C4-2B (cell line): ENCODE results near the gene VEPH1.

ENCODE experiments used
- ZFX ChIP-seq: fragments of 450-650 bp; IDR thresholded peaks from 2 replicates; pipeline ENCODE4 v1.6.1; 2017
- TF ChIP-seq, protein P1 (sequence below): fragments of 450-650 bp; conservative IDR thresholded peaks from 2 replicates; pipeline ENCODE4 v1.5.1; 2017; ENCODE audit warnings: mild to moderate bottlenecking

DNA sequence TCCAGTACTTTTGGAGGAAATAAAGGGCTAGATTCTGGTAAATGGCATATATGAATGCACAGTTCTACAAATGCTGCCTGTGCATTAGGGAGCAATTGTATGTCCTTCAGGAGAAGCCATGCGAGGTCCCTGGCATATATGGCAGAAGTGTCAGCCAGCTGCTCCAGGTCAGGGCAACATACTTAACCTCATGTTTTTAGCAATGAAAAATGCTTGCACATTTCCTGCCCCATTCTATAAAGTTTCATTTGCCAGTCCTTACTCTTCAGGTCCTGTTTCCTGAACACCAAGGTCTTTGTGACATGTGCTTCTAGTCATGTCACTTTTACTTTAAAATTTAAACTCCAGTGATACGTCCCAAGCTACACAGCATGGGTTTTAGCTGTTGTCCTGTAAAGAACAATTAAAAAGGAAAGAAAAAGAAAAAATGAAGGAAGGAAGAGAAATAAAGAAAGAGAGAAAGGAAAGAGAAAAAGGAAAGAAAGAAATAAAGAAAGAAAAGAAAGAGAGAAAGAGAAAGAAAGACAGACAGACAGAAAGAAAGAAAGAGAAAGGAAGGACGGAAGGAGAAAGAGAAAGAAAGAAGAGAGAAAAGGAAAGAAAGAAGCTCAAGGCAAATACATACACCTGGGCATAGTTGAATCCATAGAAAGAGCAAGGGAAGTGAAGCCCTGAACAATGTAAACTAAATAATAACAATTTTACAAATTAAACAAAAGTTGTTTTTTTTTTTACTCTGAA, 86.7 kb downstream of the VEPH1 start:
- TF ChIP-seq, protein P1, sequence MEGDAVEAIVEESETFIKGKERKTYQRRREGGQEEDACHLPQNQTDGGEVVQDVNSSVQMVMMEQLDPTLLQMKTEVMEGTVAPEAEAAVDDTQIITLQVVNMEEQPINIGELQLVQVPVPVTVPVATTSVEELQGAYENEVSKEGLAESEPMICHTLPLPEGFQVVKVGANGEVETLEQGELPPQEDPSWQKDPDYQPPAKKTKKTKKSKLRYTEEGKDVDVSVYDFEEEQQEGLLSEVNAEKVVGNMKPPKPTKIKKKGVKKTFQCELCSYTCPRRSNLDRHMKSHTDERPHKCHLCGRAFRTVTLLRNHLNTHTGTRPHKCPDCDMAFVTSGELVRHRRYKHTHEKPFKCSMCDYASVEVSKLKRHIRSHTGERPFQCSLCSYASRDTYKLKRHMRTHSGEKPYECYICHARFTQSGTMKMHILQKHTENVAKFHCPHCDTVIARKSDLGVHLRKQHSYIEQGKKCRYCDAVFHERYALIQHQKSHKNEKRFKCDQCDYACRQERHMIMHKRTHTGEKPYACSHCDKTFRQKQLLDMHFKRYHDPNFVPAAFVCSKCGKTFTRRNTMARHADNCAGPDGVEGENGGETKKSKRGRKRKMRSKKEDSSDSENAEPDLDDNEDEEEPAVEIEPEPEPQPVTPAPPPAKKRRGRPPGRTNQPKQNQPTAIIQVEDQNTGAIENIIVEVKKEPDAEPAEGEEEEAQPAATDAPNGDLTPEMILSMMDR = no peak
- TF ChIP-seq ZFX = no peak
